Measurements from ENCODE around the gene FUS. TPM values are rescaled to one million over a fixed set of nuclear protein-coding genes. Genes with fewer than 3 reads are reported as not detected.

Gene FUS
- total RNA-seq, 2 donors from 2014 or later: 63.9 to 141 TPM

- no peaks in the 10 kb centered on the region for H3K36me3 ChIP-seq
- H3K4me1 ChIP-seq (ENCODE audit: control insufficient read depth in 1 of 2, low read depth in 2 of 2): peaks cover 12 to 20% of the 10 kb centered on the region in 2 donors
- DNase-seq (ENCODE audit: low spot score): no peak
- no peaks in the 10 kb centered on the region for H3K9me3 ChIP-seq
- ATAC-seq (ENCODE audit: insufficient number of reproducible peaks, low FRiP score, low read depth): no peak
- H3K27me3 ChIP-seq (replicated peaks; ENCODE audit: insufficient read depth): no peaks in the 10 kb centered on the region
- H3K4me3 ChIP-seq: no peak overlapping the region
- H3K27ac ChIP-seq: no peak overlapping the region
- TF ChIP-seq CTCF (IDR thresholded peaks at IDR 0.05): no peak
Observed at GRCh38 chr16:31177136-31177535, 2.8 kb upstream of the FUS start.

- H3K4me1 ChIP-seq (ENCODE audit: control insufficient read depth in 1 of 2, low read depth in 2 of 2): peaks cover 25 to 39% of the 10 kb centered on the region in 2 donors
- H3K4me3 ChIP-seq: peak overlapping the region; percentile 99
- no peaks in the 10 kb centered on the region for H3K27me3 ChIP-seq (replicated peaks; ENCODE audit: insufficient read depth)
- H3K27ac ChIP-seq: peak overlapping the region; percentile 97
- ATAC-seq (ENCODE audit: insufficient number of reproducible peaks, low FRiP score, low read depth): no peak
- H3K36me3 ChIP-seq: peaks cover 15% of the 10 kb centered on the region
- H3K9me3 ChIP-seq: no peaks in the 10 kb centered on the region
- TF ChIP-seq CTCF (IDR thresholded peaks at IDR 0.05): no peak
- DNase-seq (ENCODE audit: low spot score): no peak
Observed at GRCh38 chr16:31179219-31179746, 656 bp upstream of the FUS start.

- DNase-seq (ENCODE audit: low spot score) (no peak), ATAC-seq (ENCODE audit: insufficient number of reproducible peaks, low FRiP score, low read depth) (no peak)
- no peak for TF ChIP-seq CTCF (IDR thresholded peaks at IDR 0.05)
- H3K36me3 ChIP-seq: peaks cover 33% of the 10 kb centered on the region
- H3K27ac ChIP-seq: peak overlapping the region; percentile 97
- no peaks in the 10 kb centered on the region for H3K9me3 ChIP-seq
- peaks cover 25 to 39% of the 10 kb centered on the region in 2 donors for H3K4me1 ChIP-seq (ENCODE audit: control insufficient read depth in 1 of 2, low read depth in 2 of 2)
- peak overlapping the region; percentile 99 for H3K4me3 ChIP-seq
- no peaks in the 10 kb centered on the region for H3K27me3 ChIP-seq (replicated peaks; ENCODE audit: insufficient read depth)
Observed at GRCh38 chr16:31181102-31181830, 1.3 kb downstream of the FUS start.

- no peak for ATAC-seq (ENCODE audit: insufficient number of reproducible peaks, low FRiP score, low read depth)
- H3K27me3 ChIP-seq (replicated peaks; ENCODE audit: insufficient read depth): no peaks in the 10 kb centered on the region
- no peak for TF ChIP-seq CTCF (IDR thresholded peaks at IDR 0.05)
- H3K9me3 ChIP-seq: no peaks in the 10 kb centered on the region
- H3K27ac ChIP-seq: no peak overlapping the region
- H3K4me3 ChIP-seq: peak overlapping the region; percentile 99
- no peak for DNase-seq (ENCODE audit: low spot score)
- peaks cover 25 to 39% of the 10 kb centered on the region in 2 donors for H3K4me1 ChIP-seq (ENCODE audit: control insufficient read depth in 1 of 2, low read depth in 2 of 2)
- peaks cover 45% of the 10 kb centered on the region for H3K36me3 ChIP-seq
Observed at GRCh38 chr16:31182391-31182790, 2.5 kb downstream of the FUS start.

GRCh38 chr16:31183432-31184428 is 3.8 kb downstream of the FUS start:
- H3K27me3 ChIP-seq (replicated peaks; ENCODE audit: insufficient read depth): no peaks in the 10 kb centered on the region
- no peak for DNase-seq (ENCODE audit: low spot score)
- H3K9me3 ChIP-seq: no peaks in the 10 kb centered on the region
- H3K27ac ChIP-seq: no peak overlapping the region
- no peak overlapping the region for H3K4me3 ChIP-seq
- TF ChIP-seq CTCF (IDR thresholded peaks at IDR 0.05): no peak
- peaks cover 25 to 37% of the 10 kb centered on the region in 2 donors for H3K4me1 ChIP-seq (ENCODE audit: control insufficient read depth in 1 of 2, low read depth in 2 of 2)
- ATAC-seq (ENCODE audit: insufficient number of reproducible peaks, low FRiP score, low read depth): no peak
- H3K36me3 ChIP-seq: peaks cover 57% of the 10 kb centered on the region
